Left ventricle myocardium inferior (tissue), 1 donor: ENCODE measurements around the gene FLRT2. TPM values are rescaled to one million over a fixed set of nuclear protein-coding genes. Genes with fewer than 3 reads are reported as not detected.

ENCODE experiments used
- DNase-seq: peaks from one replicate; pipeline ENCODE4 v3.0.0-alpha.2; 2020
- H3K27ac ChIP-seq: fragments of 200-600 bp; replicated peaks from 2 replicates; pipeline ENCODE4 v1.8.0; 2021
- H3K27me3 ChIP-seq: fragments of 200-600 bp; 2 replicates; pipeline ENCODE4 v1.8.0; 2021; ENCODE audit warnings: low read depth
- H3K36me3 ChIP-seq: fragments of 200-600 bp; 2 replicates; pipeline ENCODE4 v1.8.0; 2021
- H3K4me1 ChIP-seq: fragments of 200-600 bp; 2 replicates; pipeline ENCODE4 v1.8.0; 2021
- H3K4me3 ChIP-seq: fragments of 200-600 bp; 2 replicates; pipeline ENCODE4 v1.8.0; 2021; ENCODE audit warnings: mild to moderate bottlenecking, moderate library complexity
- H3K9me3 ChIP-seq: fragments of 200-600 bp; replicated peaks from 2 replicates; pipeline ENCODE4 v1.8.0; 2021
- intact Hi-C: fragments of 100-400 bp; cut with micrococcal nuclease; formaldehyde crosslinking; loops from one replicate; pipeline ENCODE4 v1.11.0; 2022
- total RNA-seq: library from RNA; stranded (reverse); fragmentation: NEBNext Ultra II Directional; extraction: Animal tissue kit (Norgen Biotek cat#: 25700); gene quantifications from one replicate; pipeline ENCODE4 v1.2.1, GENCODE V29; 2021
- TF ChIP-seq, protein P1 (sequence below): fragments of 200-600 bp; IDR thresholded peaks from 2 replicates; pipeline ENCODE4 v1.8.0; 2021; ENCODE audit warnings: antibody characterized with exemption, mild to moderate bottlenecking, borderline replicate concordance
- donor health status: DM: no; HTN: yes; CAD: no; lungs with severe emphysema.

FLRT2 gene
- total RNA-seq, 1 donor from 2014 or later, result 4.7 TPM

DNA sequence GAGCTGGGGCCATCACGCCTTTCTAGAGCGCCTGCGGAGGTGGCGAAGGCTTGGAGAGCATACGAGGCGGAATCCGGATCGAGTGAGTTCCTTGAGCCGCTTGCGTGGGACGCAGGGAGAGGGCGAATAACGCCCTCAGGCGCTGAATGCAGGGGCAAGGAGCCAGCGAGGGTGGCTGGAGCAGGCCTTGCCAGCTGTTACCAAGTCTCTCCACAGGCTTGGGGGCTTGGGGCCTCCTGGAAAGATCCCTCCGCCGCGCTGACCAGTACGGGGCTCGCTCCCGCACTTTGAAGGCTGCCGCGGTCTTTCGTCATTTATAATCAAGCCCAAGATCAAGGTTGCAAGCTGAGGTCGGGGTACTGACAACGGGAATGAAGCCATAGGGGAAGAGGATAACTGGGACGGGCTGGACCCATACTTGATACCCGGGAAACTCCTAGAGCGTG lies 1.2 kb downstream of the FLRT2 start:
- Histone ChIP-seq H3K4me1 (peaks cover 61% of the 10 kb centered on the region), H3K27me3 (peaks cover 74% of the 10 kb centered on the region), H3K27ac (peak overlapping the region; percentile 63), H3K36me3 (no peaks in the 10 kb centered on the region), H3K9me3 (no peaks in the 10 kb centered on the region), H3K4me3 (peak overlapping the region; percentile 73)
- TF ChIP-seq, protein P1, sequence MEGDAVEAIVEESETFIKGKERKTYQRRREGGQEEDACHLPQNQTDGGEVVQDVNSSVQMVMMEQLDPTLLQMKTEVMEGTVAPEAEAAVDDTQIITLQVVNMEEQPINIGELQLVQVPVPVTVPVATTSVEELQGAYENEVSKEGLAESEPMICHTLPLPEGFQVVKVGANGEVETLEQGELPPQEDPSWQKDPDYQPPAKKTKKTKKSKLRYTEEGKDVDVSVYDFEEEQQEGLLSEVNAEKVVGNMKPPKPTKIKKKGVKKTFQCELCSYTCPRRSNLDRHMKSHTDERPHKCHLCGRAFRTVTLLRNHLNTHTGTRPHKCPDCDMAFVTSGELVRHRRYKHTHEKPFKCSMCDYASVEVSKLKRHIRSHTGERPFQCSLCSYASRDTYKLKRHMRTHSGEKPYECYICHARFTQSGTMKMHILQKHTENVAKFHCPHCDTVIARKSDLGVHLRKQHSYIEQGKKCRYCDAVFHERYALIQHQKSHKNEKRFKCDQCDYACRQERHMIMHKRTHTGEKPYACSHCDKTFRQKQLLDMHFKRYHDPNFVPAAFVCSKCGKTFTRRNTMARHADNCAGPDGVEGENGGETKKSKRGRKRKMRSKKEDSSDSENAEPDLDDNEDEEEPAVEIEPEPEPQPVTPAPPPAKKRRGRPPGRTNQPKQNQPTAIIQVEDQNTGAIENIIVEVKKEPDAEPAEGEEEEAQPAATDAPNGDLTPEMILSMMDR, result no peak
- intact Hi-C loops, result no loop called here
- peak; percentile 37 for DNase-seq

DNA sequence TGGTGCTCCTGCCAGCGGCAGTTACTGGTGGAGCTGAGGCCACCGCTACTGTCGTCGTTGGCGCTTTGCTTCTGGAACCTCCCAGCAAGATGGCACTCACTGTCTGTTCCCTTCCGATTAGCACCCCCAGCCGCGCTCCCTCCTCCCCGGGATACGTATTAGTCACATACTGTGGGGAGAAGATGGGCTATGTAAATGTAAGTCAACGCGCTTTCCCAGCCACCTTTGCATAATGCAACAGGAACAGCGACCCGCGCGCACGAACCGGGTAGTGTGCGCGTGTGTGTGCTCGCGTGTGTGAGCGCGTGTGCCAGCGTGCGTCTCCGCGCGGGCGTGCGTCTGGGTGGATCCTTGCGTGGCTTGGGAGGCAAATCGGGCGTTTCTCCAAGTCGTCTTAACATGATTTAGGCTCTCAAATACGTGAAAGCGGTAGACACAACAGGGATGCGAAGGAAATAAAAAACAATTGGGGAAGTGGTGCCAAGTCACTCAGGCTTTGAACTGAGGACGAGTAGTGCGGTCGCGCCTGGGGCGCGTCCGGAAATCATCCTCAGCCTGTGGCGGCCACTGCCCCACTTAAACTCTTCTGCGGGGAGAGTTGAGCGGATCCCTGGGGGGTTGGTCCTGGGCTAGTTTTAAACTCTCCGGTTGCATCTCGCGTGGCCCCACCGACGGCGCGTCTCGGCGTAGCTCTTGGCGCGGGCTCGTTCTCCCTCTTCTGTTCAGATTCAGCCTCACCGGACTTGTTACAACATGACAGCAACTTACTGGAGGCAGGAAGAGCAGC lies 1.8 kb downstream of the FLRT2 start:
- H3K9me3 ChIP-seq, result no peaks in the 10 kb centered on the region
- intact Hi-C loops, result no loop called here

DNA sequence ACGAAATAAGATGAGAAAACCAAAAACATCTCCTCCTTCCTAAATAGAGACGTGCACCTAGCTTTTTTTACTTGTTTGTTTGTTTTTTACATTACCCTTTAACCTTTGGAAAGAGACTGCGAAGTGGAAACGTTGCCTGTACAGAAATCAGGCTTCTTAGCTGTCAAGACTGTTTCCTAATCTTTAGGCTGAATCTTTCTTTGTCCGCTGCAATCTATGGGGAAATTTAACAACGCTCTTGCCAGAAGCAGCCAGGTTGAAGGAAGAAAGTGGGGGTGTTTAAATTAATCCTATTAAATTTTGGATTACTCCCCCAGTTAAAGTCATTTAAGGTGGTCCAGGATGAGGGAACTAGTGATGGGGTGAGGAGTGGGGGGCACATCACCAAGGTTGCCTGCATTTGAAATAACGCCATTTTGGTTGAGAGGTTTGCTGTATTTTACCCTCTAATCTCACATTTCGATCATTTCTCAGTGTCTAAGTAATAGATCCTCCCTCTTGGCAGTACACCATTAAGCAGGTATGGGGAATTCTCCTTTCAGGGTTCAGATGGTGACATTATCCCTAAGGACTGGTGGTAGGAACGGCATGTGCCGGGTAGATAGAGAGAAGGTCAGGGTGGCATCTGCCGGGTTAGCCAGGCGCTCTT lies 2.6 kb downstream of the FLRT2 start:
- Histone ChIP-seq H3K9me3 (no peaks in the 10 kb centered on the region), H3K4me1 (peaks cover 61% of the 10 kb centered on the region), H3K4me3 (peak overlapping the region; percentile 73), H3K36me3 (no peaks in the 10 kb centered on the region), H3K27me3 (peaks cover 74% of the 10 kb centered on the region), H3K27ac (peak overlapping the region; percentile 63)
- TF ChIP-seq, protein P1, result no peak
- no peak for DNase-seq
- intact Hi-C loops, result no loop called here

More for the DNA sequence above, 1.8 kb downstream of the FLRT2 start:
- Histone ChIP-seq H3K27me3 (peaks cover 74% of the 10 kb centered on the region), H3K4me1 (peaks cover 61% of the 10 kb centered on the region), H3K27ac (peak overlapping the region; percentile 63), H3K36me3 (no peaks in the 10 kb centered on the region), H3K4me3 (peak overlapping the region; percentile 73)
- DNase-seq, result peak; percentile 55
- TF ChIP-seq, protein P1, result peak; percentile 32

DNA sequence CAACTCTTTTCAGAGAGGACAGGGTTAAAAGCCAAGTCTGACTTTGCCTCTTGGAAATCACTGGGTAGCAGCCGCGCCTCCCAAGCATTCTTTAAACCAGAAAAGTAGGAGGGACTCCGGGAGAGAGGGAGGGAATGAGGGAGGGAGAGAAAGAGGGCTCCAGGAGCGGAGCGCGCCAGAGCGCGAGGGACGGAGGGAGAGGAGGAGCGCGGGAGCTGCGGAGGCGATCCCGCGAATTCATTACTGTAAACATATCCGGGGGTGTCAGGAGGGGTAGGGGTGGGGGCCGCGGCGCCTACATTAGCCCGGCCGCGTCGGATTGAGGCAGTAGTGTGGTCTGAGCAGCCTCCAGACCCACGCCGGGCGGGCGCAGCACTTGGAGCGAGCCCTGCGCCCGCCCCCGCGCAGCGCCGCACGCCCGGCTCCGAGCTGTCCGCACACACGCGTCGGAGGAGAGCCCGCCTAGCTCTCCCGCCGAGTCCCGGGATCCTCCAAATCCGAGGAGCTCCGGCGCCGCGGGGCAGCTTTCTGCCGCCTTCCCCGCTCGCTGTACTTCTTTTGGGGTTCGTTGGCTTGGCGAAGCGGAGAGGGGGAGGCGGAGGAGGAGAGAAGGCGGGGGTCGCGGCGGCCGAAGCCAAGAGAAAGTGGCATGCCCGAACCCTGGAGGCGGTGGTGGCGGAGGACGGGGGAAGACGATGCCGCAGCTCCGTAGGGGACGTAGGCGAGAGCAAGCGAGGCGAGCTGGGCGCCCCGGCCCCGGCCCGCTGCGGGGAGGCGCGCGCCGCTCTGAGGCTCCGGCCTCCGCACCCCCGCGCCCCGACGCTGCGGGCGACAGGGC lies 3.3 kb downstream of the FLRT2 start:
- peak; percentile 46 for DNase-seq
- H3K36me3 ChIP-seq, result no peaks in the 10 kb centered on the region
- peak overlapping the region; percentile 63 for H3K27ac ChIP-seq
- H3K9me3 ChIP-seq, result no peaks in the 10 kb centered on the region
- peak overlapping the region; percentile 73 for H3K4me3 ChIP-seq
- intact Hi-C loops, result no loop called here
- TF ChIP-seq, protein P1, result no peak
- peaks cover 60% of the 10 kb centered on the region for H3K4me1 ChIP-seq
- peaks cover 74% of the 10 kb centered on the region for H3K27me3 ChIP-seq

DNA sequence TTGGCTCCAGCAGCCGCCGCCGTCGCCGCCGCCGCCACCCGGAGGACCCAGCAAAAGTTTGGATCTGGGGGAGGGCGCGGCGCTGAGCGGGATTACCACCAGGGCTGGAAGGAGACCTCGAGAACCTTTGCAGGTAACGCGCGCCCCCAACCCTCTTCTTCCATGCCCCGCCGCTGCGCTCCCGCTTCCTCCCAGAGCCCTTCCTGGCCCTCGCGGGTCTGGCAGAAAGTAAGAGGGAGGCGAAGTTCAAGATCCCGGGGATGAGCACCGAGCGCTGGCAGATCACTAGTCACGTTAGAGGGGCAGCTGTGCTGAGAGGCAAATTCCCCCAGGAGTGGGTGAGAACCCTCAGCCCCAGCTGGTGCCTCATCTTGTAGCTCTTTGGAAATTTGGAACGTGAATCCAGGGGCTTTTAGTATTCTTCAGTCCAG lies 3.9 kb downstream of the FLRT2 start:
- intact Hi-C loops, result no loop called here
- Histone ChIP-seq H3K27me3 (peaks cover 70% of the 10 kb centered on the region), H3K9me3 (no peaks in the 10 kb centered on the region), H3K27ac (peak overlapping the region; percentile 63), H3K4me3 (peak overlapping the region; percentile 73), H3K36me3 (no peaks in the 10 kb centered on the region), H3K4me1 (peaks cover 54% of the 10 kb centered on the region)
- TF ChIP-seq, protein P1, result no peak
- no peak for DNase-seq
